HCT116 (cell line): Measurements from ENCODE around the gene HDGF. TPM values are rescaled to one million over a fixed set of nuclear protein-coding genes. Genes with fewer than 3 reads are reported as not detected.

Experiments
- ATAC-seq: fragments of 200-7000 bp; cut with Tn5 transposase; 2 replicates; pipeline ENCODE4 v1.9.1; 2020; ENCODE audit warnings: mild to moderate bottlenecking, moderate library complexity
- BruUV-seq: library from RNA; stranded (reverse); fragments of 400-500 nt; replicated peaks from 2 replicates; lab custom pipeline; 2021; lab: Mats Ljungman, UMichigan
- CTCF ChIA-PET: fragments of 300-600 bp; sonication (Branson Sonifier 250); formaldehyde crosslinking; loops from one replicate; lab custom pipeline; 2021; ENCODE audit warnings: antibody characterized with exemption; lab: Charles Lee
- POLR2A ChIA-PET: fragments of 300-600, 350-600 bp; sonication (Branson Sonifier 250); formaldehyde crosslinking; loops from one replicate; lab custom pipeline; 2021; ENCODE audit warnings: antibody characterized with exemption; lab: Charles Lee
- RAD21 ChIA-PET, 2 experiments: fragments of 300-600 bp; sonication (Branson Sonifier 250); formaldehyde crosslinking; loops; one replicate each; lab custom pipeline; 2023; ENCODE audit warnings: low total read pairs in 2 of 2; ENCODE audit not compliant: uncharacterized antibody in 2 of 2, unreplicated experiment in 2 of 2, low non-redundant PET in 1 of 2; lab: Charles Lee
- DNase-seq: peaks from one replicate; pipeline ENCODE4 v3.0.0-alpha.2; 2010; ENCODE audit warnings: low read depth, low spot score
- H2AFZ ChIP-seq: fragments of 200-600 bp; shearing (Covaris generic), sonication (generic); 2 replicates; pipeline ENCODE4 v1.6.1; 2017; ENCODE audit warnings: low read depth, mixed run types, mixed read lengths, antibody characterized with exemption, low read length; ENCODE audit not compliant: poor library complexity, severe bottlenecking
- H3K27ac ChIP-seq: 2 replicates; pipeline ENCODE4 v1.5.1; 2012; ENCODE audit warnings: low read depth, low read length
- H3K27me3 ChIP-seq: fragments of 200-600 bp; sonication (generic); 2 replicates; pipeline ENCODE4 v1.6.1; 2016; ENCODE audit warnings: mixed run types, low read length, mixed read lengths; ENCODE audit not compliant: insufficient read depth
- H3K36me3 ChIP-seq, 2 experiments: fragments of 200-500 bp in 1 of 2; fragments of 200-600 bp in 1 of 2; sonication (Bioruptor generic) in 1 of 2; sonication (generic) in 1 of 2; 2 replicates each; pipeline versions ENCODE4 v1.5.1 to v1.6.1; 2014 to 2016; ENCODE audit warnings: low read length in 2 of 2, inconsistent platforms in 1 of 2, mixed read lengths in 1 of 2, mixed run types in 1 of 2; ENCODE audit not compliant: insufficient read depth in 2 of 2, control insufficient read depth in 1 of 2
- H3K4me1 ChIP-seq, 2 experiments: fragments of 200-600 bp in 1 of 2; sonication (generic) in 1 of 2; 2 replicates each; pipeline versions ENCODE4 v1.5.1 to v1.6.1; 2012 to 2017; ENCODE audit warnings: low read length in 2 of 2, inconsistent platforms in 1 of 2, mild to moderate bottlenecking in 1 of 2, mixed read lengths in 1 of 2, mixed run types in 1 of 2, moderate library complexity in 1 of 2; ENCODE audit not compliant: insufficient read depth in 2 of 2, control insufficient read depth in 1 of 2
- H3K4me2 ChIP-seq: fragments of 200-600 bp; sonication (generic); 2 replicates; pipeline ENCODE4 v1.6.1; 2017; ENCODE audit warnings: mixed run types, low read length, mixed read lengths
- H3K4me3 ChIP-seq, 2 experiments: fragments of 200-600 bp in 1 of 2; sonication (generic) in 1 of 2; replicated peaks in 1 of 2; 2 replicates each; pipeline ENCODE4 v1.5.1; 2011 to 2016; ENCODE audit warnings: low read length in 2 of 2, control low read depth in 1 of 2, low read depth in 1 of 2, mild to moderate bottlenecking in 1 of 2, mixed read lengths in 1 of 2, mixed run types in 1 of 2
- H3K79me2 ChIP-seq: fragments of 200-600 bp; sonication (generic); 2 replicates; pipeline ENCODE4 v1.6.1; 2017; ENCODE audit warnings: mild to moderate bottlenecking, mixed run types, low read length, moderate library complexity, mixed read lengths; ENCODE audit not compliant: insufficient read depth
- H3K9ac ChIP-seq: fragments of 200-600 bp; sonication (generic); 2 replicates; pipeline ENCODE4 v1.6.1; 2016; ENCODE audit warnings: low read length, mixed read lengths
- H3K9me2 ChIP-seq: fragments of 200-600 bp; sonication (generic), shearing (Covaris generic); 2 replicates; pipeline ENCODE4 v1.6.1; 2017; ENCODE audit warnings: mixed run types, mild to moderate bottlenecking, moderate library complexity; ENCODE audit not compliant: insufficient read depth
- H3K9me3 ChIP-seq, 2 experiments: fragments of 200-500 bp in 1 of 2; fragments of 200-600 bp in 1 of 2; sonication (Bioruptor generic) in 1 of 2; sonication (generic) in 1 of 2; 2 replicates each; pipeline ENCODE4 v1.6.1; 2014 to 2017; ENCODE audit warnings: low read length in 2 of 2, mixed read lengths in 2 of 2, inconsistent platforms in 1 of 2, low read depth in 1 of 2, mild to moderate bottlenecking in 1 of 2, mixed run types in 1 of 2, moderate library complexity in 1 of 2; ENCODE audit not compliant: control insufficient read depth in 1 of 2, insufficient read depth in 1 of 2
- H4K20me1 ChIP-seq: fragments of 200-600 bp; sonication (generic), shearing (Covaris generic); 2 replicates; pipeline ENCODE4 v1.6.1; 2017; ENCODE audit warnings: mixed run types, mild to moderate bottlenecking, moderate library complexity; ENCODE audit not compliant: insufficient read depth
- CEBPB ChIP-seq: IDR thresholded peaks from 2 replicates; pipeline ENCODE4 v1.6.1; 2012; ENCODE audit warnings: low read depth
- ELF1 ChIP-seq: IDR thresholded peaks from 2 replicates; pipeline ENCODE4 v1.6.1; 2012; ENCODE audit warnings: low read depth, borderline replicate concordance
- SRF ChIP-seq: IDR thresholded peaks from 2 replicates; pipeline ENCODE4 v1.6.1; 2012; ENCODE audit warnings: low read depth
- TCF7L2 ChIP-seq: IDR thresholded peaks from 2 replicates; pipeline ENCODE4 v1.7.0; 2011; ENCODE audit warnings: borderline replicate concordance, inconsistent platforms; ENCODE audit not compliant: insufficient read depth, insufficient read length; ENCODE audit errors: extremely low read depth
- ZBTB33 ChIP-seq: IDR thresholded peaks from 2 replicates; pipeline ENCODE4 v1.6.1; 2011; ENCODE audit warnings: mild to moderate bottlenecking, low read length, moderate library complexity; ENCODE audit not compliant: insufficient replicate concordance; ENCODE audit errors: extremely low read depth
- ZFX ChIP-seq: fragments of 450-650 bp; IDR thresholded peaks from 2 replicates; pipeline ENCODE4 v1.6.1; 2017
- intact Hi-C: fragments of 100-400 bp; cut with micrococcal nuclease; formaldehyde crosslinking; loops from 2 replicates; pipeline ENCODE4 v1.10.0; 2022
- total RNA-seq: library from RNA; stranded (reverse); gene quantifications from one replicate; pipeline ENCODE4 v1.2.1, GENCODE V29; 2021; ENCODE audit not compliant: unreplicated experiment

The HDGF gene
- total RNA-seq, 1 experiment from 2014 or later: 304 TPM

- RAD21 ChIA-PET: interaction anchor here (0.7 to 3.5 kb wide), 8 partner anchors 14 to 30 kb away, joined by 3 to 45 read pairs (median 11); no protein-coding TSS in a partner anchor
- intact Hi-C loops: loop anchor here (1.0 kb wide), 1 partner anchor 18 kb away; no protein-coding TSS in a partner anchor
- H3K4me2 ChIP-seq: peak overlapping the region; percentile 85
- peaks cover 0 to 2% of the 10 kb centered on the region in 2 experiments; a peak in 1 of 4 replicates for H3K36me3 ChIP-seq
- H4K20me1 ChIP-seq: no peaks in the 10 kb centered on the region
- H3K9me2 ChIP-seq: no peaks in the 10 kb centered on the region
- peak overlapping the region; percentile 62 to 63 for H3K4me3 ChIP-seq
- no peak overlapping the region for H2AFZ ChIP-seq
- CTCF ChIA-PET: interaction anchor here (0.6 to 14.7 kb wide), 18 partner anchors 9 to 153 kb away, joined by 3 to 310 read pairs (median 7); partner anchors contain the start of genes ISG20L2, METTL25B, NES and NTRK1
- no TSS peak for BruUV-seq
- POLR2A ChIA-PET: interaction anchor here (0.9 to 6.4 kb wide), 9 partner anchors 9 to 80 kb away, joined by 3 to 87 read pairs (median 10); partner anchors contain the start of genes ISG20L2 and METTL25B
- ATAC-seq (peak; percentile 20), DNase-seq (no peak)
- TF ChIP-seq SRF: no peak
- TF ChIP-seq TCF7L2: peak; percentile 7
- no peak for TF ChIP-seq ELF1
- no peak for TF ChIP-seq ZBTB33
- TF ChIP-seq CEBPB: no peak
- peak; percentile 31; the same call in 1 of the 2 replicates for TF ChIP-seq ZFX
- H3K9ac ChIP-seq: peak overlapping the region; percentile 80
- H3K27me3 ChIP-seq: no peaks in the 10 kb centered on the region
- H3K4me1 ChIP-seq: peaks cover 79 to 89% of the 10 kb centered on the region in 2 experiments
- H3K79me2 ChIP-seq: peaks cover 24% of the 10 kb centered on the region
- peak overlapping the region; percentile 89 for H3K27ac ChIP-seq
- no peaks in the 10 kb centered on the region for H3K9me3 ChIP-seq
Observed at GRCh38 chr1:156706657-156707416, 44.6 kb downstream of the HDGF start.
